Panc1 (cell line): ENCODE measurements around the gene KCNH3. TPM values are rescaled to one million over a fixed set of nuclear protein-coding genes. Genes with fewer than 3 reads are reported as not detected.

Source experiments
- ATAC-seq: fragments of 200-7000 bp; cut with Tn5 transposase; 2 replicates; pipeline ENCODE4 v1.9.1; 2020; ENCODE audit warnings: mild to moderate bottlenecking, moderate library complexity
- BruUV-seq: library from RNA; stranded (reverse); fragments of 400-500 nt; replicated peaks from 2 replicates; lab custom pipeline; 2021; lab: Mats Ljungman, UMichigan
- CTCF ChIA-PET: fragments of 300-600 bp; sonication (Branson Sonifier 250); formaldehyde crosslinking; loops from one replicate; lab custom pipeline; 2022; ENCODE audit warnings: antibody characterized with exemption; lab: Charles Lee
- POLR2A ChIA-PET: fragments of 300-600 bp; sonication (Branson Sonifier 250); formaldehyde crosslinking; loops from one replicate; lab custom pipeline; 2022; ENCODE audit warnings: antibody characterized with exemption; lab: Charles Lee
- DNase-seq: peaks from one replicate; pipeline ENCODE4 v3.0.0-alpha.2; 2010; ENCODE audit warnings: low read depth, low spot score
- H3K27ac ChIP-seq: 2 replicates; pipeline ENCODE4 v1.5.1; 2011; ENCODE audit warnings: mild to moderate bottlenecking, low read length, inconsistent platforms
- H3K27me3 ChIP-seq: fragments of 200-500 bp; sonication (Bioruptor generic); 2 replicates; pipeline ENCODE4 v1.6.0; 2014; ENCODE audit warnings: low read length, inconsistent platforms; ENCODE audit not compliant: control insufficient read depth, insufficient read depth
- H3K36me3 ChIP-seq: fragments of 200-500 bp; sonication (Bioruptor generic); 2 replicates; pipeline ENCODE4 v1.5.1; 2014; ENCODE audit warnings: inconsistent platforms, mild to moderate bottlenecking, low read length, moderate library complexity; ENCODE audit not compliant: control insufficient read depth, insufficient read depth
- H3K4me1 ChIP-seq: 2 replicates; pipeline ENCODE4 v1.5.1; 2011; ENCODE audit warnings: inconsistent platforms, mild to moderate bottlenecking, low read length, moderate library complexity; ENCODE audit not compliant: control insufficient read depth, insufficient read depth
- H3K4me3 ChIP-seq, 2 experiments: 2 replicates each; pipeline ENCODE4 v1.5.1; 2011 to 2012; ENCODE audit warnings: low read depth in 2 of 2, low read length in 2 of 2, mild to moderate bottlenecking in 2 of 2, inconsistent platforms in 1 of 2, moderate library complexity in 1 of 2
- H3K9me3 ChIP-seq: fragments of 200-500 bp; sonication (Bioruptor generic); 2 replicates; pipeline ENCODE4 v1.5.1; 2014; ENCODE audit warnings: low read depth, mild to moderate bottlenecking, inconsistent platforms, low read length, moderate library complexity; ENCODE audit not compliant: control insufficient read depth, insufficient read depth
- CTCF ChIP-seq: fragments of 450-650 bp; IDR thresholded peaks from 2 replicates; pipeline ENCODE4 v1.5.1; 2017; ENCODE audit warnings: mild to moderate bottlenecking
- POLR2AphosphoS5 ChIP-seq: IDR thresholded peaks from 2 replicates; pipeline ENCODE4 v1.6.1; 2012; ENCODE audit warnings: mild to moderate bottlenecking, low read depth, low read length, moderate library complexity
- REST ChIP-seq, 2 experiments: IDR thresholded peaks; 2 replicates each; pipeline ENCODE4 v1.6.1; 2011 to 2012; ENCODE audit warnings: low read depth in 2 of 2, control low read depth in 1 of 2, low read length in 1 of 2, mild to moderate bottlenecking in 1 of 2, moderate library complexity in 1 of 2; ENCODE audit not compliant: insufficient read depth in 1 of 2
- SIN3A ChIP-seq: IDR thresholded peaks from 2 replicates; pipeline ENCODE4 v1.6.1; 2012; ENCODE audit warnings: low read depth, mild to moderate bottlenecking, low read length, moderate library complexity, borderline replicate concordance; ENCODE audit not compliant: insufficient read depth
- TCF7L2 ChIP-seq: IDR thresholded peaks from 2 replicates; pipeline ENCODE4 v1.6.1; 2011; ENCODE audit warnings: mild to moderate bottlenecking, low read depth, low read length, inconsistent platforms
- in situ Hi-C: cut with HindIII; loops from 2 replicates; pipeline ENCODE4 v1.10.0; 2016; ENCODE audit warnings: low sequenced_read_pairs, low pct_unique_long_range_greater_than_20kb
- intact Hi-C: fragments of 100-400 bp; cut with micrococcal nuclease; formaldehyde crosslinking; loops from one replicate; pipeline ENCODE4 v1.10.0; 2022; ENCODE audit not compliant: unreplicated experiment
- total RNA-seq: library from RNA; stranded (reverse); gene quantifications from one replicate; pipeline ENCODE4 v1.2.1, GENCODE V29; 2021; ENCODE audit not compliant: unreplicated experiment

The KCNH3 gene
- total RNA-seq, 1 experiment from 2014 or later: 0.64 TPM

GRCh38 chr12:49567302-49567610 lies 28.4 kb downstream of the KCNH3 start:
- peak overlapping the region; percentile 64 to 85 for H3K4me3 ChIP-seq
- intact Hi-C loops (no loop called here), in situ Hi-C loops (no loop called here)
- ATAC-seq: no peak
- TF ChIP-seq TCF7L2 (no peak), POLR2AphosphoS5 (no peak), CTCF (no peak), SIN3A (no peak), REST (IDR thresholded peaks at IDR 0.05; ENCODE audit: insufficient read depth in 1 of 2, low read depth in 2 of 2, low read length in 1 of 2) (no peak)
- ChIA-PET CTCF (no interaction called here), POLR2A (interaction anchor here (0.6 kb wide), 1 partner anchor 11 kb away, joined by 3 read pairs; no protein-coding TSS in a partner anchor)
- H3K4me1 ChIP-seq: peaks cover 12% of the 10 kb centered on the region
- peak overlapping the region; percentile 96 for H3K27ac ChIP-seq
- DNase-seq: no peak
- no TSS peak for BruUV-seq
- H3K27me3 ChIP-seq: no peaks in the 10 kb centered on the region
- peaks cover 3% of the 10 kb centered on the region; the same call in 1 of the 2 replicates for H3K36me3 ChIP-seq
- no peaks in the 10 kb centered on the region for H3K9me3 ChIP-seq

- BruUV-seq: TSS peak; percentile 88
- peak within 1 kb of the TSS; percentile 96 for H3K27ac ChIP-seq
- ChIA-PET CTCF (no interaction called here), POLR2A (interaction anchor here (0.6 kb wide), 1 partner anchor 11 kb away, joined by 3 read pairs; no protein-coding TSS in a partner anchor)
- peak; percentile 79 for DNase-seq
- no peaks in the 10 kb centered on the region for H3K27me3 ChIP-seq
- H3K4me1 ChIP-seq: peaks cover 12% of the 10 kb centered on the region
- peak; percentile 95 for ATAC-seq
- H3K36me3 ChIP-seq: peaks cover 3% of the 10 kb centered on the region; the same call in 1 of the 2 replicates
- intact Hi-C loops (no loop called here), in situ Hi-C loops (no loop called here)
- H3K4me3 ChIP-seq: peak within 1 kb of the TSS; percentile 64 to 85
- TF ChIP-seq SIN3A (peak; percentile 81), CTCF (no peak), POLR2AphosphoS5 (peak; percentile 98), REST (IDR thresholded peaks at IDR 0.05; ENCODE audit: insufficient read depth in 1 of 2, low read depth in 2 of 2, low read length in 1 of 2) (peak in 1 of 2 experiments; percentile 10; a peak in 1 of 4 replicates), TCF7L2 (no peak)
- no peaks in the 10 kb centered on the region for H3K9me3 ChIP-seq
Measured at GRCh38 chr12:49567611-49568441, 29.0 kb downstream of the KCNH3 start, which contains the start of gene MCRS1. TSS of gene MCRS1 (minus strand) at chr12:49568142. CDS start at chr12:49566731, 1,411 bp downstream.
